ENCODE measurements around the gene SALL4. TPM values are rescaled to one million over a fixed set of nuclear protein-coding genes. Genes with fewer than 3 reads are reported as not detected.

The SALL4 gene
- total and polyA plus RNA-seq, 2 of the 8 experiments (the other 6 are each of a cell fraction or from before 2014, with no cell fraction given): 108 to 235 TPM

DNA sequence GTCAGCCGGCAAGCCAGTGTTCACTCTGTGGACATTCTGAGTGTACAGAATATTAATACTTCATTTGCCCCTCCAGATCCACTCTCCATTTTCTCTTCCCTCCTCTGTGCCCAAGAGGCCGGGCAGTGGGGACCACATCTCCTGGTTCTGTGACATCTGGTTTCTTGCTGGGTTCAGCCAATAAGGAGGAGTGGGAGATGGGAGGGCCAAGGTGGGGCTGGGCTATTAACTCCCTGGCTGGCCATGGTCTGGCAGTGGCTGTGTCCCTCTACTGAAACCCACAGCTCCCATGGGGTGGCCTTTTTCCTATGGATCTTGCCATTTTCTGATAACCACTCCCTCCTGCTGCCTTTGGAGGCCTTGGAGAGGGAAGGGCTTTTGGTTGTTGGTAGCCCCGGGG is 30.0 kb upstream of the SALL4 start:
- H3K27ac ChIP-seq (ENCODE audit: low read depth, low read length): no peak overlapping the region
- H3K27me3 ChIP-seq (replicated peaks in 1 of 4; ENCODE audit: control insufficient read depth in 3 of 4, extremely low read depth in 1 of 4, insufficient read depth in 3 of 4, low read length in 3 of 4): no peaks in the 10 kb centered on the region
- H2BK15ac ChIP-seq (ENCODE audit: low read length): no peak overlapping the region
- CTCF ChIA-PET (ENCODE audit: partially characterized antibody): interaction anchor here (0.5 kb wide), 1 partner anchor 16 kb away, joined by 3 read pairs; no protein-coding TSS in a partner anchor
- no peaks in the 10 kb centered on the region for H4K20me1 ChIP-seq (replicated peaks in 1 of 2; ENCODE audit: control insufficient read depth in 1 of 2, insufficient read depth in 2 of 2, low read length in 2 of 2)
- peaks cover 2 to 4% (median 3%) of the 10 kb centered on the region in 4 experiments; a peak in 3 of 7 replicates for H3K4me1 ChIP-seq (replicated peaks in 1 of 4; ENCODE audit: control insufficient read depth in 3 of 4, insufficient read depth in 4 of 4, low read length in 3 of 4)
- H2AFZ ChIP-seq (ENCODE audit: low read length): no peak overlapping the region
- no peak overlapping the region for H4K91ac ChIP-seq (replicated peaks; ENCODE audit: insufficient read length, low read length)
- H2BK5ac ChIP-seq (ENCODE audit: low read depth, low read length): no peak overlapping the region
- H2AK5ac ChIP-seq (ENCODE audit: low read depth, low read length): no peak overlapping the region
- H3K9me3 ChIP-seq (ENCODE audit: insufficient read depth in 2 of 2, low read depth in 1 of 2, low read length in 1 of 2): no peaks in the 10 kb centered on the region
- no peak overlapping the region for H3K18ac ChIP-seq (ENCODE audit: extremely low read depth, low read length)
- H3K79me2 ChIP-seq (ENCODE audit: control insufficient read depth in 1 of 2, insufficient read depth in 2 of 2, low read length in 2 of 2): no peaks in the 10 kb centered on the region
- no peak overlapping the region for H2BK20ac ChIP-seq (ENCODE audit: low read length)
- no peaks in the 10 kb centered on the region for H3K36me3 ChIP-seq (ENCODE audit: control insufficient read depth in 2 of 4, insufficient read depth in 4 of 4, low read length in 3 of 4)
- no peaks in the 10 kb centered on the region for H3K79me1 ChIP-seq (ENCODE audit: low read depth, low read length)
- POLR2A ChIA-PET (ENCODE audit: partially characterized antibody): interaction anchor here (1.9 kb wide), 1 partner anchor 30 kb away, joined by 6 read pairs; the partner anchor contains the start of gene SALL4
- H3K4me3 ChIP-seq (ENCODE audit: extremely low read depth in 1 of 4, insufficient read depth in 2 of 4, low read depth in 3 of 4, low read length in 4 of 4): no peak overlapping the region
- no peaks in the 10 kb centered on the region for H3K23me2 ChIP-seq (ENCODE audit: low read depth, low read length)
- no peak overlapping the region for H3K56ac ChIP-seq (replicated peaks; ENCODE audit: insufficient read length, low read depth, low read length)
- WGBS, 2 experiments (ENCODE audit: extremely low coverage in 1 of 2, insufficient coverage in 1 of 2, insufficient read length in 1 of 2, insufficient replicate concordance in 2 of 2, low coverage in 1 of 2, low lambda C conversion rate in 2 of 2, missing lambda C conversion rate in 1 of 2): 93% methylated on average over 3 of the region's 3 CpGs; no CpG with 5 or more reads in 1 of the 2 experiments
- H2BK12ac ChIP-seq (ENCODE audit: low read depth, low read length): no peak overlapping the region
- H2BK120ac ChIP-seq (replicated peaks; ENCODE audit: low read depth, low read length): no peak overlapping the region
- H3K4ac ChIP-seq (replicated peaks; ENCODE audit: insufficient read length, low read depth, low read length): no peak overlapping the region
- H4K8ac ChIP-seq (ENCODE audit: extremely low read depth, insufficient read depth, low read length): no peak overlapping the region
- no peak overlapping the region for H3K23ac ChIP-seq (ENCODE audit: insufficient read length)
- no peak overlapping the region for H3K14ac ChIP-seq (ENCODE audit: insufficient read length)
- H3K4me2 ChIP-seq (ENCODE audit: insufficient read depth in 1 of 2, low read depth in 2 of 2, low read length in 2 of 2): no peak overlapping the region
- H4K5ac ChIP-seq (ENCODE audit: insufficient read length, low read depth, low read length): no peak overlapping the region
- H3K9ac ChIP-seq (replicated peaks in 1 of 4; ENCODE audit: extremely low read depth in 1 of 4, low read depth in 3 of 4, low read length in 3 of 4): no peak overlapping the region
- no peak for DNase-seq (ENCODE audit: low read depth in 1 of 2, low spot score in 2 of 2)
- FAIRE-seq: no peak
- no peak for TF ChIP-seq RAD21 (IDR thresholded peaks at IDR 0.05 in 1 of 2, conservative IDR thresholded peaks at IDR 0.05 in 1 of 2; ENCODE audit: low read depth in 2 of 2, low read length in 2 of 2)
- TF ChIP-seq SUZ12 (IDR thresholded peaks at IDR 0.05; ENCODE audit: low read length): no peak
- TF ChIP-seq SRF (IDR thresholded peaks at IDR 0.05; ENCODE audit: low read depth, low read length): no peak
- no peak for TF ChIP-seq CHD2 (IDR thresholded peaks at IDR 0.05; ENCODE audit: low read length)
- TF ChIP-seq JUN (IDR thresholded peaks at IDR 0.05; ENCODE audit: low read depth, low read length): no peak
- TF ChIP-seq BRCA1 (IDR thresholded peaks at IDR 0.05; ENCODE audit: low read depth, low read length): no peak
- no peak for TF ChIP-seq GABPA (IDR thresholded peaks at IDR 0.05; ENCODE audit: borderline replicate concordance, insufficient read depth, low read length)
- TF ChIP-seq RFX5 (IDR thresholded peaks at IDR 0.05; ENCODE audit: borderline replicate concordance, low read depth, low read length): no peak
- TF ChIP-seq EP300 (IDR thresholded peaks at IDR 0.05; ENCODE audit: borderline replicate concordance in 1 of 2, low read depth in 2 of 2, low read length in 2 of 2): no peak
